Measurements from ENCODE around the gene SCML1. TPM values are rescaled to one million over a fixed set of nuclear protein-coding genes. Genes with fewer than 3 reads are reported as not detected.

Gene SCML1
- total and polyA plus RNA-seq, 2 of the 8 experiments (the other 6 are each of a cell fraction or from before 2014, with no cell fraction given) = 2.2 to 2.5 TPM

DNA sequence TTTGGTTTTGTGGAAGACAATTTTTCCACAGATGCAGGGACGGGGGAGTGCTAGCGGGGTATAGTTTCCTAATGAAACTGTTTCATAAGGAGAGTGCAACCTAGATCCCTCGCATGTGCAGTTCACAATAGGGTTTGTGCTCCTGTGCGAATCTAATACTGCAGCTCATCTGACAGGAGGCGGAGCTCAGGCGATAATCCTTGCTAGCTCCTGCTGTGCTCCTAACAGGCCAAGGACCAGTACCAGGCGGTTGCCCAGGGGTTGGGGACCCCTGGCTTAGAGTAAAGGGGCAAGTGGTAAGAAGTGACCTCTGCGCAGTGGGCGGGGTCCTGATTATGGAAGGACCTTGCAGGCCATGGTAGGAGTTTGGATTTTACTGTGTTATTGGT is 3.8 kb downstream of the SCML1 start:
- no peak overlapping the region for H3K18ac ChIP-seq (ENCODE audit: extremely low read depth, low read length)
- no peak overlapping the region for H2AK5ac ChIP-seq (ENCODE audit: low read depth, low read length)
- H4K5ac ChIP-seq (ENCODE audit: insufficient read length, low read depth, low read length) = no peak overlapping the region
- H3K23ac ChIP-seq (ENCODE audit: insufficient read length) = no peak overlapping the region
- DNase-seq (ENCODE audit: low read depth in 1 of 2, low spot score in 2 of 2) = no peak
- H2BK15ac ChIP-seq (ENCODE audit: low read length) = no peak overlapping the region
- H3K4me3 ChIP-seq (ENCODE audit: extremely low read depth in 1 of 4, insufficient read depth in 2 of 4, low read depth in 3 of 4, low read length in 4 of 4) = no peak overlapping the region
- peaks cover 0 to 2% of the 10 kb centered on the region in 2 experiments for H4K20me1 ChIP-seq (replicated peaks in 1 of 2; ENCODE audit: control insufficient read depth in 1 of 2, insufficient read depth in 2 of 2, low read length in 2 of 2)
- CTCF ChIA-PET (ENCODE audit: partially characterized antibody) = no interaction called here
- no peak overlapping the region for H3K27ac ChIP-seq (ENCODE audit: low read depth, low read length)
- no peaks in the 10 kb centered on the region for H3K79me2 ChIP-seq (ENCODE audit: control insufficient read depth in 1 of 2, insufficient read depth in 2 of 2, low read length in 2 of 2)
- no peak overlapping the region for H2AFZ ChIP-seq (ENCODE audit: low read length)
- H3K4me2 ChIP-seq (ENCODE audit: insufficient read depth in 1 of 2, low read depth in 2 of 2, low read length in 2 of 2) = no peak overlapping the region
- H3K4ac ChIP-seq (replicated peaks; ENCODE audit: insufficient read length, low read depth, low read length) = no peak overlapping the region
- no peaks in the 10 kb centered on the region for H3K79me1 ChIP-seq (ENCODE audit: low read depth, low read length)
- peaks cover 2% of the 10 kb centered on the region; the same call in 1 of the 2 replicates for H3K23me2 ChIP-seq (ENCODE audit: low read depth, low read length)
- H2BK12ac ChIP-seq (ENCODE audit: low read depth, low read length) = no peak overlapping the region
- TF ChIP-seq, protein P1, sequence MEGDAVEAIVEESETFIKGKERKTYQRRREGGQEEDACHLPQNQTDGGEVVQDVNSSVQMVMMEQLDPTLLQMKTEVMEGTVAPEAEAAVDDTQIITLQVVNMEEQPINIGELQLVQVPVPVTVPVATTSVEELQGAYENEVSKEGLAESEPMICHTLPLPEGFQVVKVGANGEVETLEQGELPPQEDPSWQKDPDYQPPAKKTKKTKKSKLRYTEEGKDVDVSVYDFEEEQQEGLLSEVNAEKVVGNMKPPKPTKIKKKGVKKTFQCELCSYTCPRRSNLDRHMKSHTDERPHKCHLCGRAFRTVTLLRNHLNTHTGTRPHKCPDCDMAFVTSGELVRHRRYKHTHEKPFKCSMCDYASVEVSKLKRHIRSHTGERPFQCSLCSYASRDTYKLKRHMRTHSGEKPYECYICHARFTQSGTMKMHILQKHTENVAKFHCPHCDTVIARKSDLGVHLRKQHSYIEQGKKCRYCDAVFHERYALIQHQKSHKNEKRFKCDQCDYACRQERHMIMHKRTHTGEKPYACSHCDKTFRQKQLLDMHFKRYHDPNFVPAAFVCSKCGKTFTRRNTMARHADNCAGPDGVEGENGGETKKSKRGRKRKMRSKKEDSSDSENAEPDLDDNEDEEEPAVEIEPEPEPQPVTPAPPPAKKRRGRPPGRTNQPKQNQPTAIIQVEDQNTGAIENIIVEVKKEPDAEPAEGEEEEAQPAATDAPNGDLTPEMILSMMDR (IDR thresholded peaks at IDR 0.05; ENCODE audit: control extremely low read depth in 1 of 3, insufficient read depth in 1 of 3, low read depth in 1 of 3, low read length in 3 of 3) = no peak
- no peak for TF ChIP-seq ZNF274 (IDR thresholded peaks at IDR 0.05; ENCODE audit: borderline replicate concordance, extremely low read depth, low read length)
- TF ChIP-seq CEBPB (IDR thresholded peaks at IDR 0.05; ENCODE audit: low read depth, low read length) = no peak
- no peak for TF ChIP-seq POLR2A (IDR thresholded peaks at IDR 0.05; ENCODE audit: control extremely low read depth in 1 of 2, low read depth in 2 of 2, low read length in 2 of 2)
- TF ChIP-seq, protein P2, sequence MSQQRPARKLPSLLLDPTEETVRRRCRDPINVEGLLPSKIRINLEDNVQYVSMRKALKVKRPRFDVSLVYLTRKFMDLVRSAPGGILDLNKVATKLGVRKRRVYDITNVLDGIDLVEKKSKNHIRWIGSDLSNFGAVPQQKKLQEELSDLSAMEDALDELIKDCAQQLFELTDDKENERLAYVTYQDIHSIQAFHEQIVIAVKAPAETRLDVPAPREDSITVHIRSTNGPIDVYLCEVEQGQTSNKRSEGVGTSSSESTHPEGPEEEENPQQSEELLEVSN (IDR thresholded peaks at IDR 0.05) = no peak
- TF ChIP-seq, protein P3, sequence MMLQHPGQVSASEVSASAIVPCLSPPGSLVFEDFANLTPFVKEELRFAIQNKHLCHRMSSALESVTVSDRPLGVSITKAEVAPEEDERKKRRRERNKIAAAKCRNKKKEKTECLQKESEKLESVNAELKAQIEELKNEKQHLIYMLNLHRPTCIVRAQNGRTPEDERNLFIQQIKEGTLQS (IDR thresholded peaks at IDR 0.05; ENCODE audit: insufficient read depth, low read depth, low read length) = no peak
- peaks cover 0 to 2% (median 0%) of the 10 kb centered on the region in 4 experiments; a peak in 1 of 7 replicates for H3K4me1 ChIP-seq (replicated peaks in 1 of 4; ENCODE audit: control insufficient read depth in 3 of 4, insufficient read depth in 4 of 4, low read length in 3 of 4)
- H2BK20ac ChIP-seq (ENCODE audit: low read length) = no peak overlapping the region
- WGBS, 2 experiments (ENCODE audit: extremely low coverage in 1 of 2, insufficient coverage in 1 of 2, insufficient read length in 1 of 2, insufficient replicate concordance in 2 of 2, low coverage in 1 of 2, low lambda C conversion rate in 2 of 2, missing lambda C conversion rate in 1 of 2) = 83% methylated on average over 6 of the region's 9 CpGs; no CpG with 5 or more reads in 1 of the 2 experiments
- no peaks in the 10 kb centered on the region for H3K36me3 ChIP-seq (ENCODE audit: control insufficient read depth in 2 of 4, insufficient read depth in 4 of 4, low read length in 3 of 4)
- no peak overlapping the region for H2BK120ac ChIP-seq (replicated peaks; ENCODE audit: low read depth, low read length)
- H3K27me3 ChIP-seq (replicated peaks in 1 of 4; ENCODE audit: control insufficient read depth in 3 of 4, extremely low read depth in 1 of 4, insufficient read depth in 3 of 4, low read length in 3 of 4) = peaks cover 0 to 16% (median 8%) of the 10 kb centered on the region in 4 experiments; a peak in 5 of 7 replicates
- no peak overlapping the region for H2BK5ac ChIP-seq (ENCODE audit: low read depth, low read length)
- POLR2A ChIA-PET (ENCODE audit: partially characterized antibody) = no interaction called here
- no peak overlapping the region for H3K56ac ChIP-seq (replicated peaks; ENCODE audit: insufficient read length, low read depth, low read length)
- no peak overlapping the region for H3K9ac ChIP-seq (replicated peaks in 1 of 4; ENCODE audit: extremely low read depth in 1 of 4, low read depth in 3 of 4, low read length in 3 of 4)
- no peak overlapping the region for H4K91ac ChIP-seq (replicated peaks; ENCODE audit: insufficient read length, low read length)
- no peak for FAIRE-seq
- no peak overlapping the region for H4K8ac ChIP-seq (ENCODE audit: extremely low read depth, insufficient read depth, low read length)
- no peak overlapping the region for H3K14ac ChIP-seq (ENCODE audit: insufficient read length)
- no peaks in the 10 kb centered on the region for H3K9me3 ChIP-seq (ENCODE audit: insufficient read depth in 2 of 2, low read depth in 1 of 2, low read length in 1 of 2)
